Stimulated activated CD4-positive, alpha-beta T cell treated with anti-CD3 and anti-CD28 coated beads, TNF-alpha, amount 100 ng/mL, for 48 hours (primary cell): Measurements from ENCODE around the gene AP3M1.

Experiments
- DNase-seq, 3 donors: peaks; one replicate each; pipeline ENCODE4 v3.0.0-alpha.2; 2020; ENCODE audit warnings: low read depth in 3 of 3

The AP3M1 gene

GRCh38 chr10:74114041-74114448, 36.6 kb downstream of the AP3M1 start:
- DNase-seq, result no peak

- no peak for DNase-seq
Measured at GRCh38 chr10:74113546-74113945, 37.1 kb downstream of the AP3M1 start.

- DNase-seq, result no peak
Measured at GRCh38 chr10:74111799-74112198, 38.8 kb downstream of the AP3M1 start.

GRCh38 chr10:74110120-74110519, 40.5 kb downstream of the AP3M1 start:
- DNase-seq, result no peak

GRCh38 chr10:74109452-74109851, 41.2 kb downstream of the AP3M1 start:
- DNase-seq, result no peak

GRCh38 chr10:74107391-74107790, 43.2 kb downstream of the AP3M1 start:
- DNase-seq, result no peak

GRCh38 chr10:74104996-74105395, 45.6 kb downstream of the AP3M1 start:
- no peak for DNase-seq

- DNase-seq, result no peak
Measured at GRCh38 chr10:74104480-74104879, 46.1 kb downstream of the AP3M1 start.

- no peak for DNase-seq
Measured at GRCh38 chr10:74103560-74104258, 46.9 kb downstream of the AP3M1 start.

- no peak for DNase-seq
Measured at GRCh38 chr10:74099836-74100235, 50.8 kb downstream of the AP3M1 start.

- DNase-seq, result no peak
Measured at GRCh38 chr10:74099420-74099819, 51.2 kb downstream of the AP3M1 start.

GRCh38 chr10:74097776-74098175, 52.9 kb downstream of the AP3M1 start:
- no peak for DNase-seq

- DNase-seq, result no peak
Measured at GRCh38 chr10:74096777-74097176, 53.9 kb downstream of the AP3M1 start.

- DNase-seq, result no peak
Measured at GRCh38 chr10:74094231-74094630, 56.4 kb downstream of the AP3M1 start.

- DNase-seq, result no peak
Measured at GRCh38 chr10:74093530-74094164, 57.0 kb downstream of the AP3M1 start.

GRCh38 chr10:74092372-74092771, 58.3 kb downstream of the AP3M1 start:
- no peak for DNase-seq

GRCh38 chr10:74088722-74089121, 61.9 kb downstream of the AP3M1 start:
- no peak for DNase-seq

GRCh38 chr10:74086317-74086716, 64.3 kb downstream of the AP3M1 start:
- no peak for DNase-seq

GRCh38 chr10:74084955-74085354, 65.7 kb downstream of the AP3M1 start:
- DNase-seq, result no peak

- no peak for DNase-seq
Measured at GRCh38 chr10:74083304-74083703, 67.3 kb downstream of the AP3M1 start.

GRCh38 chr10:74081941-74082718, 68.5 kb downstream of the AP3M1 start:
- DNase-seq, result no peak

GRCh38 chr10:74081192-74081803, 69.3 kb downstream of the AP3M1 start:
- peak in 2 of 3 donors; percentile 7 to 20 for DNase-seq
